GM18520 (cell line): ENCODE results near the gene WFDC2.

Source experiments
- ATAC-seq: cut with Tn5 transposase; IDR thresholded peaks from one replicate; pipeline ENCODE4 v1.9.1; 2021; ENCODE audit not compliant: unreplicated experiment

WFDC2 gene

GRCh38 chr20:45489083-45489531 is 19.6 kb downstream of the WFDC2 start:
- ATAC-seq, result no peak

- no peak for ATAC-seq
Measured at GRCh38 chr20:45495501-45495941, 26.0 kb downstream of the WFDC2 start.

- no peak for ATAC-seq
Measured at GRCh38 chr20:45496166-45496565, 26.6 kb downstream of the WFDC2 start.

- ATAC-seq, result no peak
Measured at GRCh38 chr20:45497971-45498494, 28.5 kb downstream of the WFDC2 start.

- ATAC-seq, result no peak
Measured at GRCh38 chr20:45500022-45500421, 30.5 kb downstream of the WFDC2 start.

GRCh38 chr20:45501600-45501999 is 32.0 kb downstream of the WFDC2 start:
- ATAC-seq, result no peak

GRCh38 chr20:45502561-45502960 is 33.0 kb downstream of the WFDC2 start:
- no peak for ATAC-seq

- no peak for ATAC-seq
Measured at GRCh38 chr20:45503403-45503802, 33.9 kb downstream of the WFDC2 start.

GRCh38 chr20:45506398-45506797 is 36.8 kb downstream of the WFDC2 start:
- no peak for ATAC-seq

GRCh38 chr20:45507011-45507820 is 37.7 kb downstream of the WFDC2 start:
- ATAC-seq, result no peak

GRCh38 chr20:45508068-45508886 is 38.7 kb downstream of the WFDC2 start:
- ATAC-seq, result no peak

- ATAC-seq, result no peak
Measured at GRCh38 chr20:45509091-45509490, 39.5 kb downstream of the WFDC2 start.

- ATAC-seq, result no peak
Measured at GRCh38 chr20:45510242-45510862, 40.8 kb downstream of the WFDC2 start.

- ATAC-seq, result no peak
Measured at GRCh38 chr20:45515147-45515913, 45.8 kb downstream of the WFDC2 start, which contains the start of gene SPINT3. TSS of gene SPINT3 (minus strand) at chr20:45515622. CDS start at chr20:45515608, 14 bp downstream.

- no peak for ATAC-seq
Measured at GRCh38 chr20:45518282-45518681, 48.7 kb downstream of the WFDC2 start.

GRCh38 chr20:45523821-45524220 is 54.3 kb downstream of the WFDC2 start:
- ATAC-seq, result no peak

- no peak for ATAC-seq
Measured at GRCh38 chr20:45527294-45527693, 57.7 kb downstream of the WFDC2 start.
